Dedifferentiated amniotic fluid mesenchymal stem cell (primary cell): ENCODE measurements around the gene TXNRD2.
"Not testable (repeated sequence)": the region's sequence is repeated elsewhere in the genome, so short reads cannot be mapped to it uniquely, and the experiment has no call there.

Source experiments
- DNase-seq: peaks from one replicate; pipeline ENCODE4 v3.0.0-alpha.2; 2016; ENCODE audit errors: extremely low spot score

The TXNRD2 gene

GRCh38 chr22:19923914-19924513 lies 17.6 kb downstream of the TXNRD2 start:
- DNase-seq, result no peak

DNA sequence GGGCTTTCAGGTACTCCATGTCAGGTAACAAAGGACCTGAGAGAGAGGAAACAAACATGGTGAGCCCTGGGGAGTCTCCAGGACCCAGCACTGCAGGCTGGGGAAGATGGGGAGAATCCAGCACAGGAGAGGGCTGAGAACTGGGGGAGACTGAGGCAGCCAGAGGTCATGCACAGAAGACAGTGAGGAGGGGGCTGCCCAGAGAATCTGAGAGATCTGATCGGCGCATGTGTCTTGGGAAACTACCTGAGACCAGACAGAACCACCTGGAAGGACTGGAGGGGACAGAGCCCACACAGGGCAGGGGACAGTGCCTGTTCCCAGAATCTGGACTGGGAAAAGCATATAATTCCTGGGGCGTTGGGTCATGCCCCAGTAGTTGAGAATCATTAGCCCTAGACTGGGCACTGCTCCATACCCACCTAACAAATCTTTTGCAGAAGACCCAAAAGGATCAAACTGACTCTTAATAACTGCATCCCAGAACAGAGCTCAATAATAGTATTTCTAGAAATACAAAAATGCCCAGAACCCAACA lies 20.0 kb downstream of the TXNRD2 start:
- no peak for DNase-seq

GRCh38 chr22:19919701-19920363 lies 21.8 kb downstream of the TXNRD2 start:
- no peak for DNase-seq

GRCh38 chr22:19918332-19919106 lies 23.1 kb downstream of the TXNRD2 start:
- no peak for DNase-seq

- DNase-seq, result no peak
These were observed 24.1 kb downstream of the TXNRD2 start for GRCh38 chr22:19917389-19918138.

DNA sequence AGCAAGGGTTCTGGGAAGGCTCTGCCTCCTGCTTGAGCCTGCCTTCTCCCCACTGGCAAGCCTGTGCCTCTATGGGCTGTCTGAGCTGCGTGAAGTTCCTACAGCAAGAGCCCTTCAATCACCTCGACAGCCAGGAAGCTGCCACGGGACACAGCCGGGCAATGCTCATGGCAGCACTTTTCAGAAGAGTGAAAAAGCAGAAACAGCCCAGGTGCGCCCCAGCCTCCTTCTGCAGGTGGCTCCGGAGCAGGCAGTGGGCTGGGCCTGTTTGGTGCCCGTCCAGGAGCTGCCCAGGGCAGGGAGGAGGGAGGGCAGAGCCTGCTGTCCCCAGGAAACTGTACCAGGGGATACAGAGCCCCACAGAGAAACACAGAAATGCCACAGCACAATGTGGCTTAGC lies 24.7 kb downstream of the TXNRD2 start:
- DNase-seq, result no peak

- DNase-seq, result no peak
These were observed 25.6 kb downstream of the TXNRD2 start for GRCh38 chr22:19916006-19916405.

GRCh38 chr22:19915287-19915954 lies 26.2 kb downstream of the TXNRD2 start:
- no peak for DNase-seq

DNA sequence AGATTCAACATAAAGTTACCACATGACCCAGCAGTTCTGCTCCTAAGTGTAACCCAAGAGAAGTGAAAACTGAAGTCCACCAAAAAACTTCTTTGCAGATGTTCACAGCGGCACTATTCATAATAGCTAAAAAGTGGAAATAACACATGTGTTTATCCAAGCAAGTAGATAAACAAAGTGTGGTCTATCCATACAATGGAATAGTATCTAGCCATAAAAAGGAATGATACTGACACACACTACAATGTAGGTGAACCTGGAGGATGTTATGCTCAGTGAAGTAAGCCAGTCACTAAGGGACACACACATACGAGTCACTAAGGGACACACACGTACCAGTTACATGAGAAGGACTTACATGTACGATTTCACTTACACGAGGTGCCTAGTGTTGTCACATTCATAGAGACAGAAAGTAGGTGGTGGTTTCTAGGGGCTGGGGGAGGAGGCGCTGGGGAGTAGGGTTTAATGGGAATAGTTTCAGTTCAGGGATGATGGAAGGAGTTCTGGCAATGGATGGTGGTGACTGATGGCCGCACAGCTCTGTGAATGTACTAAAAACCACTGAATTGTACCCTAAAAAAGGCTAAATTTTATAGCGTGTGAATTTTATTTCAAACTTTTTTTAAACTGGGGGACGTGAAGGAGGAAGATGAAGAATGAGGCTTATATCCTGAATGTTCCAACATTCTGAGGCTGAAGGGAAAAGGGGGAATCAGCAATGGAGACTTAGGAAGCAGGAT lies 27.2 kb downstream of the TXNRD2 start:
- no peak for DNase-seq

GRCh38 chr22:19913337-19913936 lies 28.2 kb downstream of the TXNRD2 start:
- DNase-seq, result no peak

DNA sequence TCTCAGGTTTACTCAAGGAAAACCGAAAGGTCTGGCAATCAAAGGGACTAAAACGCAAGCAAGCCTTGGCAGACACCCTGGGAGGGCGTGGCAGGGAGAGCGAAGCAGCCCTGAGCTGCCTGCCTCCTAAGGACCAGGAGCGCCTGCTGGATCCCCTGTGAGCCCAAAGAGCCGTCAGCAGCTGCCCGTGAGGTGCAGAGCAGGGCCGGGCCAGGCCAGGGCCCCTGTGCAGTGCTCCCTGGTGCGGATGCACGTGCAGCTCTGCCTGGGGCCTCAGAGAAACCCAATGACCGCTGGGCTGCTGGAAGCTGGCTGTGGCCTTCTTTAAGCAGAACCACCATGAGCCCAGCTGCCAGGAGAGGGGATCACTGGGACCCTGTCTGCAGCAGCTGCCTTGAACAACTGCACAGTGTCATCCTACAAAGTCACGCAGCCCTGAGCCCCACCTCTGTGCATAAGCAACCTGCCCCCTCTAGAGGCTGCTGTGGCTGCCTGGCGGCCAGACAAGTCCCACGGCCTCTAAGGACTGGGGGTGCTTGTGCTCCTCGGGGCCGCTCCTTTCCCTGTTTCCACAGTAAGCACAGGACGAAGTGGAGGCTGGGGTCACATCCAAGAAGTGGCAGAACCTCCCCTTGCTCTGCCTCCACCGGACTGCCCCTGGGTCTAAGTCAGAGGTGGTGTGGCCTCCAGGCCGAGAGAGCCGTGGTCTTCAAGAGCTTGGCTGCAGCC lies 29.2 kb downstream of the TXNRD2 start:
- no peak for DNase-seq

DNA sequence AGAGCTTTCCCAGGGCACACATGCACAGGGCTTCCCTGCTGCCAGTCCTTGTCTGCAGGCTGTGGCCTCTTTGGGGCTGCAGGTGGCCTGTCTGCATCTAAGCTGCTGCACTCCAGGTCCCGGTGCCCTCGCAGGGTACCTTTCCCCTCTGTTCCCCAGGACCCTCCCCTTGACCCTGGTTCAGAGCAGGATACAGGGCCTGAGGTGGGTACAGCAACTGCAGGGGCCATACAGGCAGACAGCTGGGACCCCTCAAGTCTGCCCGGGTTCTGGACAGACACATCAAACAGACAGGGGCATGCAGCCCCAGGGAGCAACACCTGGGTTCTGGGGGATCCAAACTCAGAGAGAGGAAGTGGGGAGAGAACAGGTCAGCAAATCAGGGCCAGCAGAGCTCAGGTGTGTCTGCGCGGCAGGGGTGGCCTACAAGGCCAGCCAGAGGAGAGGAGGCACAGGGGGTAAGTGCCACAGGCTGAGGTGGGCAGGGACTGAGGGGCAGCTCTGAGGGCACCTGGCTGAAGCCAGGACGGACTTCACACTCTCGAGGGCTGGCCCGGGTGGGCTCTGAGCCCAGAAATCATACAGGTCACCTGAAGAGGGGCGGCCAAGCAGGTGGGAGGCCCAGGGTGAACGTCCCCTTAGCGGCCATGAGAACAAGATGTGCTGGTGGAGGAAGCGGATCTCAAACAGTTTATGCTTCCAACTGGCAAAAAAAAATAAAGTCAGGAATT lies 29.9 kb downstream of the TXNRD2 start:
- DNase-seq, result no peak

- DNase-seq, result no peak
These were observed 31.4 kb downstream of the TXNRD2 start for GRCh38 chr22:19910180-19910744.

DNA sequence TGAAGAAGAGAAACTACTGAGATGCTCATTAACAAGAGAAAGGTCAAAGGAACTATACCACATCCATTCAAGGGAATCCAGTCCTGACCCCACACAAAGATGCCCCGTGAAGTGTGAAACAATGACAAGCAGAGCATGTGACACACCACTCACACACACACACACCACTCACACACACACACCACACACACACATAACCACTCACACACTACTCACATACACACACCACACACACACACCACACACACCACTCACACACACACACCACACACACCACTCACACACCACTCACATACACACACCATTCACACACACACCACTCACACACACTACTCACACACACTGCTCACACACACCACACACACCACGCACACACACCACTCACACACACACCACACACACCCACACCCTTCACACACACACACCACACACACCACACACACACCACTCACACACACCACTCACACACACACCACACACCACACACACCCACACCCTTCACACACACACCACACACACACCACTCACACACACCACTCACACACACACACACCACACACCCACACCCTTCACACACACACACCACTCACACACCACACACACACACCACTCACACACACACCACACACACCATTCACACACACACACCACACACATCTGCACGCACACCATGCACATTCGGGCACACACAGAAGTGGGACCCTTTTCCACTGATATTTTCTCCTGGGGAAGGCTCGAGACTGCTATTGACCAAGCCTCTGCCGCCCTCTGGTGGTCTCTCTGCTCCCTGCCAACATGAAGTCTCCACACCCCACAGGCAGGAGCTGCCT lies 32.1 kb downstream of the TXNRD2 start:
- DNase-seq, result peak; percentile 42

- DNase-seq, result not testable (repeated sequence)
These were observed 33.7 kb downstream of the TXNRD2 start for GRCh38 chr22:19907902-19908301.

DNA sequence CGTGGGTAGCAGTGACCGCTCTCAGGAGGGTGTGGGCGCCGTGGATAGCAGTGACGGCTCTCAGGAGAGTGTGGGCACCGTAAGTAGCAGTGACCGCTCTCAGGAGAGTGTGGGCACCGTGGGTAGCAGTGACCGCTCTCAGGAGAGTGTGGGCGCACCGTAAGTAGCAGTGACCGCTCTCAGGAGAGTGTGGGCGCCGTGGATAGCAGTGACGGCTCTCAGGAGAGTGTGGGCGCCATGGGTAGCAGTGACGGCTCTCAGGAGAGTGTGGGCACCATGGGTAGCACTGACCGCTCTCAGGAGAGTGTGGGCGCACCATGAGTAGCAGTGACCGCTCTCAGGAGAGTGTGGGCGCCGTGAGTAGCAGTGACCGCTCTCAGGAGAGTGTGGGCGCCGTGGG lies 34.8 kb downstream of the TXNRD2 start:
- not testable (repeated sequence) for DNase-seq
